Suprapubic skin (tissue), 3 donors: ENCODE results near the gene ULK4.

Source experiments
- CTCF ChIP-seq, 2 donors: fragments of 200-600 bp in 1 of 2; fragments of 450-650 bp in 1 of 2; sonication (generic) in 1 of 2; IDR thresholded peaks; one replicate each; pipeline ENCODE4 v1.5.1; 2016 to 2019; ENCODE audit warnings: antibody characterized with exemption in 2 of 2, mild to moderate bottlenecking in 1 of 2, moderate library complexity in 1 of 2
- EP300 ChIP-seq: sonication (generic); formaldehyde crosslinking; IDR thresholded peaks from one replicate; pipeline ENCODE4 v1.6.1; 2017; ENCODE audit warnings: antibody characterized with exemption
- POLR2A ChIP-seq, 2 donors: fragments of 450-650 bp; IDR thresholded peaks; one replicate each; pipeline ENCODE4 v1.6.1; 2017; ENCODE audit warnings: antibody characterized with exemption in 2 of 2, mild to moderate bottlenecking in 2 of 2, moderate library complexity in 2 of 2

- TF ChIP-seq CTCF (IDR thresholded peaks at IDR 0.05) (no peak), EP300 (no peak), POLR2A (IDR thresholded peaks at IDR 0.05) (no peak)
Measured at GRCh38 chr3:41915353-41915752, 46.5 kb downstream of the ULK4 start.
